ENCODE data around the gene POU5F1. TPM values are rescaled to one million over a fixed set of nuclear protein-coding genes. Genes with fewer than 3 reads are reported as not detected.
"Not testable (repeated sequence)": the region's sequence is repeated elsewhere in the genome, so short reads cannot be mapped to it uniquely, and the experiment has no call there.

The POU5F1 gene
- total RNA-seq, 1 donor from 2014 or later = 0.67 TPM

- ATAC-seq (no peak), DNase-seq (no peak)
- intact Hi-C loops (cut with micrococcal nuclease) = loop anchor here (5.0 kb wide), 1 partner anchor 57 kb away; the partner anchor contains the start of gene PSORS1C2
Measured at GRCh38 chr6:31194061-31194834, 23.8 kb upstream of the POU5F1 start.

GRCh38 chr6:31193206-31193605 is 22.7 kb upstream of the POU5F1 start:
- intact Hi-C loops (cut with micrococcal nuclease) = loop anchor here (5.0 kb wide), 1 partner anchor 56 kb away; the partner anchor contains the start of gene PSORS1C2
- DNase-seq (no peak), ATAC-seq (no peak)

GRCh38 chr6:31192431-31193105 is 22.1 kb upstream of the POU5F1 start:
- DNase-seq = peak; percentile 75
- peak; percentile 23 for ATAC-seq
- intact Hi-C loops (cut with micrococcal nuclease) = loop anchor here (5.0 kb wide), 1 partner anchor 55 kb away; the partner anchor contains the start of gene PSORS1C2

GRCh38 chr6:31190488-31190887 is 20.0 kb upstream of the POU5F1 start:
- intact Hi-C loops (cut with micrococcal nuclease) = loop anchor here (5.0 kb wide), 1 partner anchor 53 kb away; the partner anchor contains the start of gene PSORS1C2
- DNase-seq = no peak
- ATAC-seq = no peak

GRCh38 chr6:31189223-31189622 is 18.7 kb upstream of the POU5F1 start:
- ATAC-seq; intact Hi-C loops (cut with micrococcal nuclease): not testable (repeated sequence)

GRCh38 chr6:31187780-31188194 is 17.3 kb upstream of the POU5F1 start:
- ATAC-seq = no peak
- no peak for DNase-seq
- intact Hi-C loops (cut with micrococcal nuclease) = no loop called here

More at GRCh38 chr6:31189223-31189622, 18.7 kb upstream of the POU5F1 start:
- not testable (repeated sequence) for DNase-seq

- DNase-seq (peak; percentile 87), ATAC-seq (peak; percentile 80)
- intact Hi-C loops (cut with micrococcal nuclease) = no loop called here
Measured at GRCh38 chr6:31186052-31186734, 15.7 kb upstream of the POU5F1 start.

GRCh38 chr6:31185695-31186051 is 15.2 kb upstream of the POU5F1 start:
- intact Hi-C loops (cut with micrococcal nuclease); DNase-seq: not testable (repeated sequence)
- ATAC-seq = peak; percentile 25

GRCh38 chr6:31183859-31184258 is 13.4 kb upstream of the POU5F1 start:
- DNase-seq; ATAC-seq; intact Hi-C loops (cut with micrococcal nuclease): not testable (repeated sequence)

- intact Hi-C loops (cut with micrococcal nuclease); DNase-seq; ATAC-seq: not testable (repeated sequence)
Measured at GRCh38 chr6:31183287-31183686, 12.8 kb upstream of the POU5F1 start.

GRCh38 chr6:31180500-31180899 is 10.0 kb upstream of the POU5F1 start:
- intact Hi-C loops (cut with micrococcal nuclease) = no loop called here
- ATAC-seq = peak; percentile 99
- peak; percentile 84 for DNase-seq

- no peak for ATAC-seq
- no peak for DNase-seq
- intact Hi-C loops (cut with micrococcal nuclease) = no loop called here
Measured at GRCh38 chr6:31179896-31180295, 9.4 kb upstream of the POU5F1 start.

GRCh38 chr6:31179042-31179386 is 8.5 kb upstream of the POU5F1 start:
- ATAC-seq (no peak), DNase-seq (no peak)
- intact Hi-C loops (cut with micrococcal nuclease) = no loop called here

GRCh38 chr6:31178143-31179041 is 7.9 kb upstream of the POU5F1 start:
- DNase-seq (no peak), ATAC-seq (no peak)
- intact Hi-C loops (cut with micrococcal nuclease) = no loop called here

GRCh38 chr6:31175971-31176370 is 5.5 kb upstream of the POU5F1 start:
- no peak for DNase-seq
- peak; percentile 24 for ATAC-seq
- intact Hi-C loops (cut with micrococcal nuclease) = no loop called here

- ATAC-seq (no peak), DNase-seq (no peak)
- intact Hi-C loops (cut with micrococcal nuclease) = no loop called here
Measured at GRCh38 chr6:31174378-31174777, 3.9 kb upstream of the POU5F1 start.

GRCh38 chr6:31173406-31173805 is 2.9 kb upstream of the POU5F1 start:
- ATAC-seq (peak; percentile 10), DNase-seq (no peak)
- intact Hi-C loops (cut with micrococcal nuclease) = no loop called here

- intact Hi-C loops (cut with micrococcal nuclease) = no loop called here
- DNase-seq (no peak), ATAC-seq (peak; percentile 17)
Measured at GRCh38 chr6:31172973-31173384, 2.5 kb upstream of the POU5F1 start.
